Nephron (organoid): ENCODE measurements around the gene NMNAT2.

ENCODE experiments used
- H3K27ac Mint-ChIP-seq, 3 experiments: 2 replicates each; pipeline ENCODE4 v1.8.0; 2020; ENCODE audit warnings: mixed read lengths in 3 of 3, mild to moderate bottlenecking in 2 of 3, moderate library complexity in 1 of 3
- H3K27me3 Mint-ChIP-seq: 2 replicates; pipeline ENCODE4 v1.8.0; 2021; ENCODE audit warnings: low read depth, mild to moderate bottlenecking, moderate library complexity, mixed read lengths
- H3K36me3 Mint-ChIP-seq: 2 replicates; pipeline ENCODE4 v1.8.0; 2020; ENCODE audit warnings: low read depth, mixed read lengths
- H3K4me1 Mint-ChIP-seq: 2 replicates; pipeline ENCODE4 v1.8.0; 2020; ENCODE audit warnings: mixed read lengths
- H3K4me3 Mint-ChIP-seq, 3 experiments: 2 replicates each; pipeline ENCODE4 v1.8.0; 2020; ENCODE audit warnings: mild to moderate bottlenecking in 3 of 3, mixed read lengths in 3 of 3, moderate library complexity in 2 of 3
- H3K9me3 Mint-ChIP-seq: 2 replicates; pipeline ENCODE4 v1.8.0; 2020; ENCODE audit warnings: mixed read lengths
- TF ChIP-seq, protein P1 (sequence below), 3 experiments: fragments of 200-600 bp; sonication (generic); IDR thresholded peaks; one replicate each; pipeline ENCODE4 v1.5.0; 2021; ENCODE audit warnings: antibody characterized with exemption in 3 of 3; ENCODE audit not compliant: unreplicated experiment in 3 of 3

Gene NMNAT2

GRCh38 chr1:183416850-183417771, 1.1 kb downstream of the NMNAT2 start:
- TF ChIP-seq, protein P1, sequence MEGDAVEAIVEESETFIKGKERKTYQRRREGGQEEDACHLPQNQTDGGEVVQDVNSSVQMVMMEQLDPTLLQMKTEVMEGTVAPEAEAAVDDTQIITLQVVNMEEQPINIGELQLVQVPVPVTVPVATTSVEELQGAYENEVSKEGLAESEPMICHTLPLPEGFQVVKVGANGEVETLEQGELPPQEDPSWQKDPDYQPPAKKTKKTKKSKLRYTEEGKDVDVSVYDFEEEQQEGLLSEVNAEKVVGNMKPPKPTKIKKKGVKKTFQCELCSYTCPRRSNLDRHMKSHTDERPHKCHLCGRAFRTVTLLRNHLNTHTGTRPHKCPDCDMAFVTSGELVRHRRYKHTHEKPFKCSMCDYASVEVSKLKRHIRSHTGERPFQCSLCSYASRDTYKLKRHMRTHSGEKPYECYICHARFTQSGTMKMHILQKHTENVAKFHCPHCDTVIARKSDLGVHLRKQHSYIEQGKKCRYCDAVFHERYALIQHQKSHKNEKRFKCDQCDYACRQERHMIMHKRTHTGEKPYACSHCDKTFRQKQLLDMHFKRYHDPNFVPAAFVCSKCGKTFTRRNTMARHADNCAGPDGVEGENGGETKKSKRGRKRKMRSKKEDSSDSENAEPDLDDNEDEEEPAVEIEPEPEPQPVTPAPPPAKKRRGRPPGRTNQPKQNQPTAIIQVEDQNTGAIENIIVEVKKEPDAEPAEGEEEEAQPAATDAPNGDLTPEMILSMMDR (IDR thresholded peaks at IDR 0.05; ENCODE audit: unreplicated experiment in 3 of 3), result no peak
- Mint-ChIP-seq H3K27me3 (peaks cover 69% of the 10 kb centered on the region), H3K4me3 (peak overlapping the region; percentile 80 to 91 (median 88)), H3K27ac (no peak overlapping the region), H3K9me3 (no peaks in the 10 kb centered on the region), H3K4me1 (peaks cover 25% of the 10 kb centered on the region), H3K36me3 (no peaks in the 10 kb centered on the region)

GRCh38 chr1:183414365-183414764, 3.8 kb downstream of the NMNAT2 start:
- H3K9me3 Mint-ChIP-seq, result no peaks in the 10 kb centered on the region
- H3K4me3 Mint-ChIP-seq, result no peak overlapping the region
- H3K4me1 Mint-ChIP-seq, result peaks cover 25% of the 10 kb centered on the region
- TF ChIP-seq, protein P1 (IDR thresholded peaks at IDR 0.05; ENCODE audit: unreplicated experiment in 3 of 3), result no peak
- no peak overlapping the region for H3K27ac Mint-ChIP-seq
- peaks cover 44% of the 10 kb centered on the region for H3K27me3 Mint-ChIP-seq
- no peaks in the 10 kb centered on the region for H3K36me3 Mint-ChIP-seq

DNA sequence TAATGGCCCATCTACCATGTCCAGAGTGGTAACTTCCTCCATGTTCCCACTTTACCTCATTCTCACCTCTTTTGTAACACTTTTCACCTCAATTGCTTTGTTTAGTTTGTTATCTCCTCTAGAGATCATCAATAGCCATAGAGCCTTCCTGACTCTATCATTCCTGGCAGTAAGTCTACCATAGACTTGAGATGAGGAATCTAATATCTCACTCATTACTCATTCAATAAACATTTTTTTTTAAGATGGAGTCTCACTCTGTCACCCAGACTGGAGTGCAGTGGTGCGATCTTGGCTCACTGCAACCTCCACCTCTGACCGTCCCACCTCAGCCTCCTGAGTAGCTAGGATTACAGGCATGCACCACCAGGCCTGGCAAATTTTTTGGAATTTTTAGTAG, 7.1 kb downstream of the NMNAT2 start:
- Mint-ChIP-seq H3K4me3 (no peak overlapping the region), H3K27me3 (peaks cover 19% of the 10 kb centered on the region), H3K36me3 (no peaks in the 10 kb centered on the region), H3K27ac (no peak overlapping the region), H3K9me3 (no peaks in the 10 kb centered on the region), H3K4me1 (no peaks in the 10 kb centered on the region)
- TF ChIP-seq, protein P1 (IDR thresholded peaks at IDR 0.05; ENCODE audit: unreplicated experiment in 3 of 3), result no peak

- Mint-ChIP-seq H3K9me3 (no peaks in the 10 kb centered on the region), H3K27ac (no peak overlapping the region), H3K4me1 (peaks cover 7% of the 10 kb centered on the region), H3K4me3 (no peak overlapping the region), H3K36me3 (no peaks in the 10 kb centered on the region), H3K27me3 (peaks cover 15% of the 10 kb centered on the region)
- TF ChIP-seq, protein P1 (IDR thresholded peaks at IDR 0.05; ENCODE audit: unreplicated experiment in 3 of 3), result no peak
Observed at GRCh38 chr1:183407961-183408360, 10.2 kb downstream of the NMNAT2 start.

- peaks cover 10% of the 10 kb centered on the region for H3K4me1 Mint-ChIP-seq
- H3K27ac Mint-ChIP-seq, result no peak overlapping the region
- H3K9me3 Mint-ChIP-seq, result no peaks in the 10 kb centered on the region
- TF ChIP-seq, protein P1 (IDR thresholded peaks at IDR 0.05; ENCODE audit: unreplicated experiment in 3 of 3), result no peak
- no peak overlapping the region for H3K4me3 Mint-ChIP-seq
- H3K27me3 Mint-ChIP-seq, result peaks cover 15% of the 10 kb centered on the region
- no peaks in the 10 kb centered on the region for H3K36me3 Mint-ChIP-seq
Observed at GRCh38 chr1:183407474-183407873, 10.7 kb downstream of the NMNAT2 start.

DNA sequence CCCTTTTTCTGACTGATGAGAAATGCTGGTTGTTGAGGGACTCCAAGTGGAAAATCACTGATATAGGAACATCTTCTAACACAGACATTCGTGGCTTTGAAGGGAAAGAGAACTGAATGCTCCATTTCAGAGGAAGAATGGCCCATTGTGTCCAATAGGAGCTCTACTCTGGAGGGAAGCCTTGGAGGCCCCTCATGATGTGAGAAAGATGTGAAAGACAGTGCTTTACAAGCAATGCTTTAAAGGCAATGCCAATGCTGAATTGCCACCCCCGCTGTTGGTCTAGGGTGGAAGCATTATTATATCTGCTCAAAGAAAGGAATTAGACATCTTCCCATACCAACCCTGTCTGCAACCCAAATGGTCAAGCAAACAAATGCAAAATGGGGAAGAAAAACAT, 13.7 kb downstream of the NMNAT2 start:
- H3K27ac Mint-ChIP-seq, result no peak overlapping the region
- no peaks in the 10 kb centered on the region for H3K36me3 Mint-ChIP-seq
- TF ChIP-seq, protein P1 (IDR thresholded peaks at IDR 0.05; ENCODE audit: unreplicated experiment in 3 of 3), result no peak
- no peak overlapping the region for H3K4me3 Mint-ChIP-seq
- H3K9me3 Mint-ChIP-seq, result peaks cover 4% of the 10 kb centered on the region
- H3K4me1 Mint-ChIP-seq, result peaks cover 15% of the 10 kb centered on the region
- peaks cover 20% of the 10 kb centered on the region for H3K27me3 Mint-ChIP-seq
